GM19438 (cell line): ENCODE data around the gene COL6A2.

Source experiments
- ATAC-seq: cut with Tn5 transposase; IDR thresholded peaks from one replicate; pipeline ENCODE4 v1.9.1; 2021; ENCODE audit warnings: low read depth; ENCODE audit not compliant: unreplicated experiment

The COL6A2 gene

DNA sequence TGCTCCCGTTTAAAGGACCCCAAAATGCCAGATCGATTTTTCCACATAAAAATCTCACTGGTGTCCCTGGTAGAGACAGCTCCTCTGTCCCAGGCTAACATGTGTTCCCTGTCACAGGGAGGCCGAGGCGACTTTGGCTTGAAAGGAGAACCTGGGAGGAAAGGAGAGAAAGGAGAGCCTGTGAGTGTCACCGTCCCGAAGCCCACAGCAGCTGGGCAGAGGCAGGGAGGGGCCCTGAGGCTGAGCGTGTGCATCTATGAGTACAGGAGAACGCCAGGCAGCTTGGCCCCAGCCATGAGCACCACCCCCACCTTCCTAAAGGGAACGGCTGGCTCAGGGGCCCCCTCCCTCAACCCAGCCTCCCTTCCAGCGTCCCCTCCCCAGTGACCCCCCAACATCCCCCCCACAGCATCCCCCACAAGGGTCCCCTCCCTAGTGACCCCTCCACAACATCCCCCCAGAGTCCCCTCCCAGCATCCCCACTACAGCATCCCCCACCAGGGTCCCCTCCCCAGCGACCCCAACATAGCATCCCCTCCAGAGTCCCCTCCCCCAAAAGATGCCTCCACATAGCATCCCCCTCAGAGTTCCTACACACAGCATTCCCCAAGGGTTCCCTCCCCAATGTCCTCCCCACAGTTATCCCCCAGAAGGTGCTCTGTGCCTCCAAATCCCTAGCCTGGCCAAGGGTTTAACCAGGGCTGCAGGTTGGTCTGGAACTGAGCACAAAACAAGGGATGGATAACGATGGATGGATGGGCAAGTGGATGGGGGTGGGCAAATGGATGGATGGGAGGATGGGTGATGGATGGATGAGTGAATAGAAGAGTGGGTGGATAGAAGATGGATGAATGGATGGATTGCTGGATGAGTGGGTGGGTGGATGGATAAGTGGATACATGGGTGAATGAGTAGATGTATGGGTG, 25.1 kb downstream of the COL6A2 start:
- no peak for ATAC-seq

- ATAC-seq, result no peak
These were observed 26.4 kb downstream of the COL6A2 start for GRCh38 chr21:46124083-46124925.

GRCh38 chr21:46124926-46125845, 27.3 kb downstream of the COL6A2 start:
- no peak for ATAC-seq

- ATAC-seq, result no peak
These were observed 28.0 kb downstream of the COL6A2 start for GRCh38 chr21:46125846-46126301.

DNA sequence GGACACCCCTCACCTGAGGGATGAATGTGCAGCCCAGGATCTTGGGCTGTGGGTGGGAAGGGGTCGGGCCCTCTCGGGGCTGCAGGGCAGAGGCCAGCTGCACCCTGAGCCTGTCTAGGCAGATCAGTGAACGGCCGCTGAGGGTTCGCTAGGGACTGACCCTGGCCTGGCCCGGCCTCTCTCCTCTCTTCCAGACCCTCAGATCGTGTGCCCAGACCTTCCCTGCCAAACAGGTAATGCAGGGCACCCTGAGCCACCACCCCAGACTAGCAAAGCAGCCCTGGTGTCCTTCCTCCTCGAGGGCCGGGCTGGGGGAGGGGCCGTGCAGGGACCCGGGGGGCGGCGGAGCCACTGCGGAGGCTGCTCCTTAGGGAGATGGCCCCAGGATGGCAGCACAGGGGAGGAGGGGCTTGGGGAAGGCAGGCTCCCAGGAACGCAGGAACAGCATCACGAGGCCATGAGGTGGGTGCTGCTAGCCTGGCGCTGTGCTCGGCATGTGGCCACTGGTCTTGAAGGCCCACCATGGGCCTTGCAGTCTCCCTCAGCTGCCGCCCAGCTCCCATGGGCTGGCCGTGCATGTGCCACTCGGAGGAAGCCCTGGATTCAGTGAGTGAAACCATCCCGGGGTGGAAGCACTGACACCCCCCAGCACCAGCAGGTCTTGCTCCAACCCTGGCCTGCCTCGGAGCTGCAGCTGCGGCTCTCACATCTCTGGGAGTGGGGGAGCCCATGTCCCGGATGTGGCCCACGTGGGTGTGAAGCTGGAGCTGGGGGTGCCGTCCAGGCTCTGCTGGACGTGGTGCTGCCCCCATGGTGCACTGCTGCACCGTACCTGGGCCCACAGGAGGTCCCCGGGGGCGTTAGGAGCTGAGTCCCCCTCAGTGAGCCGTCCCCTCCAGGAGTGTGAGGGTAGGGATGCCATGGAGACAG, 28.7 kb downstream of the COL6A2 start:
- ATAC-seq, result no peak

GRCh38 chr21:46127239-46128105, 29.6 kb downstream of the COL6A2 start:
- ATAC-seq, result no peak

- no peak for ATAC-seq
These were observed 30.4 kb downstream of the COL6A2 start for GRCh38 chr21:46128106-46128932.

DNA sequence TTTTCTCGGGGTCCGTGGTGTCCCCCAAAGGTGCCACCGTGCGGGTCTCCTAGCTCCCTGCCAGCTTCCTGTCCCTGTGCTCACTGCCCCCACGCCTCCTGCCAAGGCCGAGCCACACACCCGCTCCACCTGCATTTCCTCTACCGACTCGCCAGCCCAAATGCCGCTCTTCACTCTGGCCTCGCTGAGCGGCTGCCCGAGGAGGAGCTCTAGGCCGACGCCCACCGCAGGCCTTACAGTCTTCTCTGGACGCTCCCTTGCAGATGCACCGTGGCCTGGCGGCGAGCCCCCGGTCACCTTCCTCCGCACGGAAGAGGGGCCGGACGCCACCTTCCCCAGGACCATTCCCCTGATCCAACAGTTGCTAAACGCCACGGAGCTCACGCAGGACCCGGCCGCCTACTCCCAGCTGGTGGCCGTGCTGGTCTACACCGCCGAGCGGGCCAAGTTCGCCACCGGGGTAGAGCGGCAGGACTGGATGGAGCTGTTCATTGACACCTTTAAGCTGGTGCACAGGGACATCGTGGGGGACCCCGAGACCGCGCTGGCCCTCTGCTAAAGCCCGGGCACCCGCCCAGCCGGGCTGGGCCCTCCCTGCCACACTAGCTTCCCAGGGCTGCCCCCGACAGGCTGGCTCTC, 31.1 kb downstream of the COL6A2 start:
- no peak for ATAC-seq

GRCh38 chr21:46129846-46130651, 32.1 kb downstream of the COL6A2 start:
- ATAC-seq, result no peak

- ATAC-seq, result no peak
These were observed 33.1 kb downstream of the COL6A2 start for GRCh38 chr21:46130831-46131587.

- no peak for ATAC-seq
These were observed 33.6 kb downstream of the COL6A2 start for GRCh38 chr21:46131588-46131837.

DNA sequence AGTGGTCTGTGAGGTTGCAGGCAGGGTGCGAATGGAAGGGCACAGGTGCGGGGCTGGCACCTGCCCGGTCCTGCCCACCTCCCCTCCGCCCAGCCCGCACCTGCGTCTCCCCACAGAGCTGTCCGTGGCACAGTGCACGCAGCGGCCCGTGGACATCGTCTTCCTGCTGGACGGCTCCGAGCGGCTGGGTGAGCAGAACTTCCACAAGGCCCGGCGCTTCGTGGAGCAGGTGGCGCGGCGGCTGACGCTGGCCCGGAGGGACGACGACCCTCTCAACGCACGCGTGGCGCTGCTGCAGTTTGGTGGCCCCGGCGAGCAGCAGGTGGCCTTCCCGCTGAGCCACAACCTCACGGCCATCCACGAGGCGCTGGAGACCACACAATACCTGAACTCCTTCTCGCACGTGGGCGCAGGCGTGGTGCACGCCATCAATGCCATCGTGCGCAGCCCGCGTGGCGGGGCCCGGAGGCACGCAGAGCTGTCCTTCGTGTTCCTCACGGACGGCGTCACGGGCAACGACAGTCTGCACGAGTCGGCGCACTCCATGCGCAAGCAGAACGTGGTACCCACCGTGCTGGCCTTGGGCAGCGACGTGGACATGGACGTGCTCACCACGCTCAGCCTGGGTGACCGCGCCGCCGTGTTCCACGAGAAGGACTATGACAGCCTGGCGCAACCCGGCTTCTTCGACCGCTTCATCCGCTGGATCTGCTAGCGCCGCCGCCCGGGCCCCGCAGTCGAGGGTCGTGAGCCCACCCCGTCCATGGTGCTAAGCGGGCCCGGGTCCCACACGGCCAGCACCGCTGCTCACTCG, 34.1 kb downstream of the COL6A2 start:
- no peak for ATAC-seq

GRCh38 chr21:46135782-46136395, 38.0 kb downstream of the COL6A2 start:
- no peak for ATAC-seq

DNA sequence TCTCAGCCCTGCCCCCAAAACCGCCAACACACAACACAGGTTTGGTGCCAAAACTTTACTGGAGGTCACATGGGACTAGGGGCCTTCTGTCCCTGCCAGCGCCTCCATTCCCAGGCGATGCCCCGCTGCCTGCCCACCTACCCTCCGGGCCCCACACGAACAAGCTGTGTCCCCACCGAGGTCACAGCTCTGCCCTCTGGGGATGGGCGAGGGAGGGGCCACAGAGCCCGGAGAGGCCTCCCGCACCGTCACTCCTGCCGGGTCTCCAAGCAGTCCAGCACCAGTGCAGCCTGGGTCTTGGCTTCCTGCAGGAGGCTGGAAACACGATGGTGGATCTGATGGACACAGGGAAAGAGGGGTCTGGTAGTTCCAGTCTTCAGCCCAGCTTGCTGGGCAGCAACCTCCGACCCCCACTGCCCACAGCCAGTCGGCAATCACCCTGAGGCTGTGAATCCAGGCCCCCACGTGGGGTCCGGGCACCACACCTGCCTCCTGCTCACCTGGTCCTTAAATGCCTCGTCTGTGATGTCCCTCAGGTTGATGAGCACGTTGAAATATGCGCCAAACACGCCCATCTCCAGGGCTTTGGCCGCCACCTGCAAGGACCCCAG, 38.9 kb downstream of the COL6A2 start:
- ATAC-seq, result no peak
